ENCODE results near the gene RSPH10B2. TPM values are rescaled to one million over a fixed set of nuclear protein-coding genes. Genes with fewer than 3 reads are reported as not detected.

The RSPH10B2 gene
- total and polyA plus RNA-seq, 2 of the 13 experiments (the other 11 are each of a cell fraction or from before 2014, with no cell fraction given) = 0.31 TPM; not detected in 1

DNA sequence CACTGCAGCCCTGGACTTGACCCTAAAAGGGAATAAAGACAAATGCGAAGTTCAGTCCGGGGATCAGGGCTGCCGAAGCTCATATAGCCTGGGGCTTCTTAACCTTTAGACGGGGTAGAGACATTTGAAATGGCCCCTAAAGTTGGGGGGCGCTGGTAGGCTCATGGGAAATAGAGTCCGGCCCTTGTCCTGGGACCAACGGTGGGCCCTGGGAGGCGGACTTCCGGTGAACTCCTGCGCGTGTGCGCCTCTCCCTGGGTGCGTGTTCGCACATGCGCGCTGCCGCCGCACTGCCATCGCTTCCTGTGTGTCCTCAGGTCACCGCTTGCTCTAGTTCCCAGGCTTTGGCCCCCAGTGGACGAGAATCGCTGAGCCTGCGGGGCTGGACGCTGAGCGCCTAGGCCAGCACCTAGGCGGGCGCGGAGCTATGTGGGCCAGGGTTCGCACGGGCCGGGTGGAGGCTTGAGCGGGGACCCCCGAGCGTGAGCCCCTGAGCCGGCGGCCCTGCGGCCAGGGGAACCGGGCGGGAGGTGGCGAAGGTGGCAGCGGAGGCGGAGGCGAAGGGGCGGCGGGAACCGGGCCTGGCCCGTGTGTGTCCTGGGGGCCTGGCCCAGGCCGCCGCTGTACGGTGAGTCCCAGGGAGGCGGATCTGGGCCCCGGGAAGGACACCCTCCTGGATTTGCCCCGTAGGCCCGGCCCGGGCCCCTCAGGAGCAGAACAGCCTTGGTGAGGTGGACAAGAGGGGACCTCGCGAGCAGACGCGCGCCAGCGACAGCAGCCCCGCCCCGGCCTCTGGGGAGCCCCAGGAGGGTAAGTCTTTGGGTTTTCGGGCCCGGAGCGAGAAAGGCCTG lies 24.2 kb upstream of the RSPH10B2 start (continued):
- peak; percentile 78 for TF ChIP-seq POGZ (CRISPR knock-in tag; IDR thresholded peaks at IDR 0.05)
- TF ChIP-seq TCF7L2 (IDR thresholded peaks at IDR 0.05; ENCODE audit: low read depth, low read length) = no peak
- TF ChIP-seq ZNF343 (CRISPR knock-in tag; IDR thresholded peaks at IDR 0.05) = no peak
- TF ChIP-seq RAD51 (IDR thresholded peaks at IDR 0.05; ENCODE audit: borderline replicate concordance) = no peak
- TF ChIP-seq KDM5B (CRISPR knock-in tag; IDR thresholded peaks at IDR 0.05; ENCODE audit: borderline replicate concordance) = peak; percentile 96
- TF ChIP-seq BHLHE40 (IDR thresholded peaks at IDR 0.05; ENCODE audit: low read length) = no peak
- TF ChIP-seq PRPF4 (IDR thresholded peaks at IDR 0.05; ENCODE audit: low read depth, low read length, poor library complexity, severe bottlenecking) = no peak
- TF ChIP-seq ATM (IDR thresholded peaks at IDR 0.05; ENCODE audit: borderline replicate concordance) = no peak
- TF ChIP-seq, protein P1, sequence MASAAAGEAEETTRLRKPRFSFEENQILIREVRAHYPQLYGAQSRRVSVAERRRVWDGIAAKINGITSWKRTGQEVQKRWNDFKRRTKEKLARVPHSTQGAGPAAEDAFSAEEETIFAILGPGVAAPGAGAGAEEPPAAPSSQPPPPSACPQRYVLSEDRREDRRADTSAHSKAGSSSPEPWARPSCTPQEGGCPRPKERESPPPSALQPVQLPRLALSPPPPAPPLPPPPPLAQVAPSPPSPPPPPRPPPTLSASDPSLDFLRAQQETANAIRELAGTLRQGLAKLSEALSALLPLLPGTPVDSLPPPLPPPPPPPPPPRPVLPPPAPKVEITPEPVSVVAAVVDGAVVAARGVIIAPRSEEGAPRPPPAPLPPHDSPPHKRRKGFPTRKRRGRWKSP (CRISPR knock-in tag; IDR thresholded peaks at IDR 0.05) = peak; percentile 66; the same call in 1 of the 2 replicates
- peak; percentile 89 for TF ChIP-seq BRD4 (CRISPR knock-in tag; IDR thresholded peaks at IDR 0.05)
- TF ChIP-seq SIN3A (IDR thresholded peaks at IDR 0.05; ENCODE audit: borderline replicate concordance, low read depth, low read length) = peak; percentile 42; the same call in 1 of the 2 replicates
- no peak; the same call in 1 of the 2 replicates for TF ChIP-seq ZNF253 (CRISPR knock-in tag; IDR thresholded peaks at IDR 0.05; ENCODE audit: borderline replicate concordance)
- TF ChIP-seq, protein P2, sequence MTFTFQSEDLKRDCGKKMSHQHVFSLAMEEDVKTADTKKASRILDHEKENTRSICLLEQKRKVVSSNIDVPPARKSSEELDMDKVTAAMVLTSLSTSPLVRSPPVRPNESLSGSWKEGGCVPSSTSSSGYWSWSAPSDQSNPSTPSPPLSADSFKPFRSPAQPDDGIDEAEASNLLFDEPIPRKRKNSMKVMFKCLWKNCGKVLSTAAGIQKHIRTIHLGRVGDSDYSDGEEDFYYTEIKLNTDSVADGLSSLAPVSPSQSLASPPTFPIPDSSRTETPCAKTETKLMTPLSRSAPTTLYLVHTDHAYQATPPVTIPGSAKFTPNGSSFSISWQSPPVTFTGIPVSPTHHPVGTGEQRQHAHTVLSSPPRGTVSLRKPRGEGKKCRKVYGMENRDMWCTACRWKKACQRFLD (CRISPR knock-in tag; IDR thresholded peaks at IDR 0.05; ENCODE audit: borderline replicate concordance) = peak; percentile 57; the same call in 1 of the 2 replicates
- TF ChIP-seq WIZ (CRISPR knock-in tag; IDR thresholded peaks at IDR 0.05) = no peak
- no peak for TF ChIP-seq ZMYM3 (CRISPR knock-in tag; IDR thresholded peaks at IDR 0.05)
- no peak for TF ChIP-seq NFIC (IDR thresholded peaks at IDR 0.05; ENCODE audit: low read length)
- TF ChIP-seq ZNF749 (CRISPR knock-in tag; IDR thresholded peaks at IDR 0.05; ENCODE audit: borderline replicate concordance) = no peak
- peak; percentile 51 for TF ChIP-seq HNF4A (CRISPR knock-in tag; IDR thresholded peaks at IDR 0.05)
- TF ChIP-seq, protein P3, sequence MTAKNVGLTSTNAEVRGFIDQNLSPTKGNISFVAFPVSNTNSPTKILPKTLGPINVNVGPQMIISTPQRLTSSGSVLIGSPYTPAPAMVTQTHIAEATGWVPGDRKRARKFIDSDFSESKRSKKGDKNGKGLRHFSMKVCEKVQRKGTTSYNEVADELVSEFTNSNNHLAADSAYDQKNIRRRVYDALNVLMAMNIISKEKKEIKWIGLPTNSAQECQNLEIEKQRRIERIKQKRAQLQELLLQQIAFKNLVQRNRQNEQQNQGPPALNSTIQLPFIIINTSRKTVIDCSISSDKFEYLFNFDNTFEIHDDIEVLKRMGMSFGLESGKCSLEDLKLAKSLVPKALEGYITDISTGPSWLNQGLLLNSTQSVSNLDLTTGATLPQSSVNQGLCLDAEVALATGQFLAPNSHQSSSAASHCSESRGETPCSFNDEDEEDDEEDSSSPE (CRISPR knock-in tag; IDR thresholded peaks at IDR 0.05) = no peak
- TF ChIP-seq SIX1 (CRISPR knock-in tag; IDR thresholded peaks at IDR 0.05; ENCODE audit: borderline replicate concordance) = no peak
- TF ChIP-seq IKZF1 (IDR thresholded peaks at IDR 0.05) = no peak
- no peak for TF ChIP-seq ZNF567 (CRISPR knock-in tag; IDR thresholded peaks at IDR 0.05; ENCODE audit: borderline replicate concordance)
- peak; percentile 77 for TF ChIP-seq ZNF552 (CRISPR knock-in tag; IDR thresholded peaks at IDR 0.05; ENCODE audit: borderline replicate concordance)
- TF ChIP-seq CBFB (CRISPR knock-in tag; IDR thresholded peaks at IDR 0.05) = peak; percentile 66
- TF ChIP-seq ZNF644 (CRISPR knock-in tag; IDR thresholded peaks at IDR 0.05; ENCODE audit: low read depth) = no peak
- no peak for TF ChIP-seq KDM1A (CRISPR knock-in tag; IDR thresholded peaks at IDR 0.05)
- TF ChIP-seq AGO2 (optimal IDR thresholded peaks at IDR 0.05; ENCODE audit: low read depth, low read length) = peak; percentile 79
- TF ChIP-seq NCOA5 (CRISPR knock-in tag; IDR thresholded peaks at IDR 0.05) = no peak
- TF ChIP-seq NR1H2 (CRISPR knock-in tag; IDR thresholded peaks at IDR 0.05; ENCODE audit: borderline replicate concordance, low read depth) = no peak
- TF ChIP-seq CBX5 (CRISPR knock-in tag; IDR thresholded peaks at IDR 0.05; ENCODE audit: borderline replicate concordance) = peak; percentile 72

All from HepG2 (cell line).